ENCODE measurements around the gene ZNF837. TPM values are rescaled to one million over a fixed set of nuclear protein-coding genes. Genes with fewer than 3 reads are reported as not detected.
A peak's percentile ranks its signal among the peaks of the same experiment; 100 is the strongest.

Gene ZNF837
- total RNA-seq, 2 experiments from 2014 or later, result 1.5 to 1.6 TPM

DNA sequence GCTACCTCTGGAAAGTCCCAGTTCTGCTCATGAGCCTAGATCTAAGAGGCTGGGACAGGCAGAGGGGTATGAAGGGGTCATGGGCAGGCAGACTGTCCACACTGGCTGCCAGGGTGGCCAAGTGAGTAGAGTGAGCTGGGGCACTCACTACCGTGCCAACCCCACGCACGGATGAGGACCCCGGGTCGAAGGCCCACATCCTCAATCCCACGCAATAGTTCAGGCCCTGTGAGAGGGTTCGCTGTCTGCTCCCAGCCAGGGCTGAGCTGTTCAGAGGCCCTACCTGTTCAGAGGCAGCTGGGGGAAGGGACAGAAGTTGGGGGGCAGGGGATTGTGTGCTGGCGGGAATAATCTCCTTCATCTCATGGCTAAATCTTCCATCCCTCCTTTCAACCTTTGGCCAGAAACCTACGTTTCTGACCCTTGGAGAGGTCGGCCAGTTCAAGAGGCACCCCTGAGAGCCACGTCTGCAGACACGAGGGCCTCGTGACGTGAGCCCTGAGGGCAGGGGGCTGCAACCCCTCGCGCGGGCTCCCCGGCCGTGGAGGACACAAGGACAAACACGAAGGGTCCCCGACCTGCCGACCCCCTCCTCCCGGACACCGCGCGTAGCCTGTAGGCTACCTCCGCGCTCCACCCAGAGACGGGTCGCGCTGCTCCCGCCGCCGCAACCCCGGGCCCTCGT is 5.2 kb upstream of the ZNF837 start:
- ATAC-seq (no peak), DNase-seq (peak; percentile 52)
- intact Hi-C loops (cut with micrococcal nuclease), result loop anchor here (5.0 kb wide), 1 partner anchor 79 kb away; the partner anchor contains the start of gene ERVK3-1
- ChIA-PET CTCF (no interaction called here), POLR2A (interaction anchor here (0.6 to 5.0 kb wide), 9 partner anchors 12 to 157 kb away, joined by 3 to 45 read pairs (median 4); partner anchors contain the start of genes RNF225 and ZBTB45)
- Mint-ChIP-seq H3K4me1 (ENCODE audit: low read depth) (peaks cover 34% of the 10 kb centered on the region), H3K27me3 (no peaks in the 10 kb centered on the region), H3K9me3 (no peaks in the 10 kb centered on the region), H3K4me3 (peak overlapping the region; percentile 97), H3K36me3 (ENCODE audit: low read depth) (peaks cover 36% of the 10 kb centered on the region), H3K27ac (peak overlapping the region; percentile 98)
- TF ChIP-seq, protein P1, sequence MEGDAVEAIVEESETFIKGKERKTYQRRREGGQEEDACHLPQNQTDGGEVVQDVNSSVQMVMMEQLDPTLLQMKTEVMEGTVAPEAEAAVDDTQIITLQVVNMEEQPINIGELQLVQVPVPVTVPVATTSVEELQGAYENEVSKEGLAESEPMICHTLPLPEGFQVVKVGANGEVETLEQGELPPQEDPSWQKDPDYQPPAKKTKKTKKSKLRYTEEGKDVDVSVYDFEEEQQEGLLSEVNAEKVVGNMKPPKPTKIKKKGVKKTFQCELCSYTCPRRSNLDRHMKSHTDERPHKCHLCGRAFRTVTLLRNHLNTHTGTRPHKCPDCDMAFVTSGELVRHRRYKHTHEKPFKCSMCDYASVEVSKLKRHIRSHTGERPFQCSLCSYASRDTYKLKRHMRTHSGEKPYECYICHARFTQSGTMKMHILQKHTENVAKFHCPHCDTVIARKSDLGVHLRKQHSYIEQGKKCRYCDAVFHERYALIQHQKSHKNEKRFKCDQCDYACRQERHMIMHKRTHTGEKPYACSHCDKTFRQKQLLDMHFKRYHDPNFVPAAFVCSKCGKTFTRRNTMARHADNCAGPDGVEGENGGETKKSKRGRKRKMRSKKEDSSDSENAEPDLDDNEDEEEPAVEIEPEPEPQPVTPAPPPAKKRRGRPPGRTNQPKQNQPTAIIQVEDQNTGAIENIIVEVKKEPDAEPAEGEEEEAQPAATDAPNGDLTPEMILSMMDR (IDR thresholded peaks at IDR 0.05), result no peak

DNA sequence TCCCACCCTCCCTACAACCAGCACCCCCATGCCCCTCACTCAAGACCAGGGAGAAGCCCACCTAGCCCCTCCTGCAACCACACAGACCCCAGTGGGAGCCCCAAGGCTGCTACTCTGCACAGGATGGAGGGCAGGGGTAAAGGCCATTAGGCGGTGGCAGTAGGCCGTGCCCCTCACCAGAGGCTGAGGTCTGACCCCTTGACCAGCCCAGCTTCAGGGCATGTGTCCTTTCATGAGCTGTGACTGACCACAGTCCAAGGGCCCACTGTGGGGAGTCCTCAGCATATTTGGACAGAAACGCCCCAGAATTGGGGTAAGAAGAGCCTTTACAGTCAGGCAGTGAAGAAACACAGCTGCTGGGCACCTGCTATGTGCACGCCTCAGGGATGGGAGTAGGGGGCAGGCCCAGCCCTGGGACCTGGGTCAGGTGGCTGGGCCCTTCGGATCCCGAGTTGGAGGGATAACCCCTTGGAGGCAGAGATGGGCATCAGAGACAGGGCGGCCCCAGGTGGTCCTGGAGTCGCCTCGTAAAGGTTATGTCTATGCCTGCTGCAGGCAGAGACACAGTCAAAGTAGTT is 4.6 kb upstream of the ZNF837 start:
- TF ChIP-seq, protein P1 (IDR thresholded peaks at IDR 0.05), result no peak
- ATAC-seq (no peak), DNase-seq (no peak)
- H3K4me3 Mint-ChIP-seq, result peak overlapping the region; percentile 97
- CTCF ChIA-PET, result no interaction called here
- peaks cover 28% of the 10 kb centered on the region for H3K4me1 Mint-ChIP-seq (ENCODE audit: low read depth)
- intact Hi-C loops (cut with micrococcal nuclease), result loop anchor here (5.0 kb wide), 1 partner anchor 78 kb away; the partner anchor contains the start of gene ERVK3-1
- no peaks in the 10 kb centered on the region for H3K9me3 Mint-ChIP-seq
- peak overlapping the region; percentile 98 for H3K27ac Mint-ChIP-seq
- POLR2A ChIA-PET, result interaction anchor here (1.4 to 5.0 kb wide), 5 partner anchors 12 to 134 kb away, joined by 3 to 45 read pairs (median 7); partner anchors contain the start of genes RNF225 and ZBTB45
- H3K36me3 Mint-ChIP-seq (ENCODE audit: low read depth), result peaks cover 30% of the 10 kb centered on the region
- H3K27me3 Mint-ChIP-seq, result no peaks in the 10 kb centered on the region

DNA sequence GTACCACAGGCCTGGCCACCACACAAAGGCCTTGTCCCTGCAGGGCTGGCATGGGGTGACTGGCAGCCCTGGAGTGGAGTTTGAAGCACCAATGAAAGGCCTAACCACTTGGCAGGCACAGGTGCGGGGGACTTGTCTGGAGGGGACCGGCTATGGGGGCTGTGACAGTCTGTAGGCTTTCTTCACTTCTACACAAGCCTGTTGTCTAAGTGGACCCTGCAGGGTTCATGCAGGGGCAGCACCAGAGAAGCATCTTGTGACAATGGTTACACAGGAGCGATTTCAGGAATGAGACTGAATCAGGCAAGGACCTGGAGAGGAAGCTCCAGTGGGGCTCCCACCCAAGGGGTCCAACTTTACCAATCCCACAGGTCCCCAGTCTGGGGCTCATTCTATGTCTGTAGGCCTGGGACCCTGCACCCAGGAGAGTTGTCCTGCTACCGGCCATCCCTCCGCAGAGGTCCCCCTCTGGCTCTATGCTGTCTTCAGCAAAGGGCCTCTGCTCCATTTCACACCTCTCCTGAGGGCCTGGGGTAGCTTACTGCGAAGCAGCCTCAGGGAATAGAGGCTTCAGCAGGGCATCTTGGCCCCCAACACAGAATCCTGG is 2.3 kb upstream of the ZNF837 start:
- TF ChIP-seq, protein P1 (IDR thresholded peaks at IDR 0.05), result no peak
- intact Hi-C loops (cut with micrococcal nuclease), result no loop called here
- no peak for DNase-seq
- ATAC-seq, result no peak
- H3K9me3 Mint-ChIP-seq, result no peaks in the 10 kb centered on the region
- peak overlapping the region; percentile 83 for H3K4me3 Mint-ChIP-seq
- no peak overlapping the region for H3K27ac Mint-ChIP-seq
- H3K36me3 Mint-ChIP-seq (ENCODE audit: low read depth), result peaks cover 13% of the 10 kb centered on the region
- CTCF ChIA-PET, result no interaction called here
- no peaks in the 10 kb centered on the region for H3K27me3 Mint-ChIP-seq
- H3K4me1 Mint-ChIP-seq (ENCODE audit: low read depth), result peaks cover 23% of the 10 kb centered on the region
- POLR2A ChIA-PET, result interaction anchor here (1.5 kb wide), 1 partner anchor 8 kb away, joined by 3 read pairs; no protein-coding TSS in a partner anchor

DNA sequence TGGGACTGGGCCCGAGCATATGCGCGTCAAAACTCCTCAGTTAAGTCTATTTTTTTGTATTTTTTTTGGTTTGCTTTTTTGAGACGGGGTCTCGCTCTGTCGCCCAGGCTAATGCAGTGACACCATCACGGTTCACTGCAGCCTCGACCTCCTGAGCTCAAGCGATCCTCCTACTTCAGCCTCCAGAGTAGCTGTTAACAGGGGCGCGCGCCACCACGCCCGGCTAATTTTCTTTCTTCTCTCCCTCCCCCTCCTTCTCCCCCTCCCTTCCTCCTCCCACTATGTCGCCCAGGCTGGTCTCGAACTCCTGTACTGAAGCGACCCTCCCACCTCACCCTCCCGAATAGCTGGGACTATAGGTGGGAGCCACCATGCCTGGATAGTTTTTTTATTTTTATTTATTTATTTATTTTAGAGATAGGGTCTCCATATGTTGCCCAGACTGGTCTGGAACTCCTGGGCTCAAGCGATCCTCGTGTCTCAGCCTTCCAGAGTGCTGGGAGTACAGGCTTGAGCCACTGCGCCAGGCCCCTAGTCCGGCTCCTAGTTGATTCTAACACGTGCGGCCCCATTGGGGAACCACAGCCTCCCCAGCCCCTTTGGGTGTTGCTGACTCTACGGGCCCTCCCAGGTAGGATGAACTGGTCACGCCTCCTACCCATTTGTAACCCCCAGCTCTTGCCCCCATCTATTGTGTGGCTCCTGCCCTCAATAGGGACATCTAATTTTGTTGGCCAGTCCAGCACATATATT is 806 bp upstream of the ZNF837 start:
- TF ChIP-seq, protein P1 (IDR thresholded peaks at IDR 0.05), result no peak
- POLR2A ChIA-PET, result interaction anchor here (0.7 to 1.5 kb wide), 9 partner anchors 9 to 1978 kb away, joined by 3 to 5 read pairs (median 3); partner anchors contain the start of genes ZBTB45 and ZNF583

More for the DNA sequence above, 806 bp upstream of the ZNF837 start:
- Mint-ChIP-seq H3K4me3 (peak overlapping the region; percentile 83), H3K9me3 (no peaks in the 10 kb centered on the region), H3K36me3 (ENCODE audit: low read depth) (no peaks in the 10 kb centered on the region), H3K27ac (peak overlapping the region; percentile 86), H3K27me3 (no peaks in the 10 kb centered on the region), H3K4me1 (ENCODE audit: low read depth) (peaks cover 20% of the 10 kb centered on the region)
- intact Hi-C loops (cut with micrococcal nuclease), result no loop called here
- CTCF ChIA-PET, result no interaction called here
- DNase-seq (no peak), ATAC-seq (no peak)
